SK-N-SH (cell line): ENCODE measurements around the gene PITPNM1. TPM values are rescaled to one million over a fixed set of nuclear protein-coding genes. Genes with fewer than 3 reads are reported as not detected.
"Not testable (repeated sequence)": the region's sequence is repeated elsewhere in the genome, so short reads cannot be mapped to it uniquely, and the experiment has no call there.

Source experiments
- CTCF ChIA-PET: fragments of 300-600, 350-600 bp; formaldehyde crosslinking; extraction: SDS; loops from one replicate; lab custom pipeline; 2021; lab: Yijun Ruan, JAX
- POLR2A ChIA-PET: fragments of 350-600 bp; sonication (Branson Sonifier 250); formaldehyde crosslinking; extraction: SDS; loops from one replicate; lab custom pipeline; 2020; ENCODE audit warnings: antibody characterized with exemption, inconsistent platforms; lab: Yijun Ruan, JAX
- DNase-seq: peaks from one replicate; pipeline ENCODE4 v3.0.0; 2012
- H2AFZ ChIP-seq: fragments of 200-600 bp; sonication (generic); 2 replicates; pipeline ENCODE4 v1.8.1; 2016; ENCODE audit warnings: antibody characterized with exemption, mild to moderate bottlenecking, low read depth
- H3F3A ChIP-seq: fragments of 200-600 bp; sonication (generic); replicated peaks from 2 replicates; pipeline ENCODE3; 2016; ENCODE audit warnings: antibody characterized with exemption, mild to moderate bottlenecking; ENCODE audit not compliant: insufficient read depth
- H3K27ac ChIP-seq, 2 experiments: fragments of 200-500 bp in 1 of 2; fragments of 200-600 bp in 1 of 2; sonication (Bioruptor generic) in 1 of 2; sonication (generic), shearing (Covaris generic) in 1 of 2; 2 replicates each; pipeline versions ENCODE4 v1.5.1 to v1.6.1; 2014 to 2016; ENCODE audit warnings: low read depth in 2 of 2, inconsistent platforms in 1 of 2, low read length in 1 of 2, mild to moderate bottlenecking in 1 of 2, mixed read lengths in 1 of 2
- H3K27me3 ChIP-seq: fragments of 200-600 bp; sonication (generic), shearing (Covaris generic); 2 replicates; pipeline ENCODE4 v1.6.1; 2016; ENCODE audit warnings: mixed run types; ENCODE audit not compliant: insufficient read depth
- H3K36me3 ChIP-seq, 2 experiments: fragments of 200-500 bp in 1 of 2; fragments of 200-600 bp in 1 of 2; sonication (Bioruptor generic) in 1 of 2; sonication (generic) in 1 of 2; replicated peaks in 1 of 2; 2 replicates each; pipeline versions ENCODE3 to v1.5.1; 2014 to 2016; ENCODE audit warnings: low read length in 1 of 2, mild to moderate bottlenecking in 1 of 2; ENCODE audit not compliant: insufficient read depth in 2 of 2, control insufficient read depth in 1 of 2
- H3K4me1 ChIP-seq, 2 experiments: fragments of 200-500 bp in 1 of 2; fragments of 200-600 bp in 1 of 2; sonication (Bioruptor generic) in 1 of 2; sonication (generic), shearing (Covaris generic) in 1 of 2; 2 replicates each; pipeline versions ENCODE4 v1.5.1 to v1.6.1; 2014 to 2016; ENCODE audit warnings: low read depth in 1 of 2, low read length in 1 of 2, mixed run types in 1 of 2; ENCODE audit not compliant: insufficient read depth in 2 of 2, control insufficient read depth in 1 of 2
- H3K4me2 ChIP-seq: fragments of 200-600 bp; sonication (generic), shearing (Covaris generic); 2 replicates; pipeline ENCODE4 v1.6.1; 2017; ENCODE audit warnings: mixed run types
- H3K4me3 ChIP-seq, 2 experiments: fragments of 200-500 bp in 1 of 2; fragments of 200-600 bp in 1 of 2; sonication (Bioruptor generic) in 1 of 2; sonication (generic), shearing (Covaris generic) in 1 of 2; 2 replicates each; pipeline versions ENCODE4 v1.5.1 to v1.8.1; 2014 to 2016; ENCODE audit warnings: low read depth in 2 of 2, inconsistent platforms in 1 of 2, low read length in 1 of 2, mild to moderate bottlenecking in 1 of 2, mixed read lengths in 1 of 2, moderate library complexity in 1 of 2
- H3K79me2 ChIP-seq: fragments of 200-600 bp; sonication (generic); 2 replicates; pipeline ENCODE4 v1.8.1; 2017; ENCODE audit warnings: mild to moderate bottlenecking; ENCODE audit not compliant: insufficient read depth
- H3K9ac ChIP-seq: fragments of 200-600 bp; sonication (generic); 2 replicates; pipeline ENCODE4 v1.6.1; 2017; ENCODE audit warnings: mixed run types
- H3K9me2 ChIP-seq: fragments of 200-600 bp; sonication (generic); 2 replicates; pipeline ENCODE4 v1.6.1; 2017; ENCODE audit warnings: mixed run types
- H3K9me3 ChIP-seq: fragments of 200-600 bp; sonication (generic); 2 replicates; pipeline ENCODE4 v1.6.1; 2017; ENCODE audit warnings: mixed run types, mild to moderate bottlenecking, moderate library complexity
- H4K20me1 ChIP-seq: fragments of 200-600 bp; sonication (generic); 2 replicates; pipeline ENCODE4 v1.6.1; 2017; ENCODE audit warnings: mild to moderate bottlenecking, mixed run types; ENCODE audit not compliant: insufficient read depth
- FOSL2 ChIP-seq: IDR thresholded peaks from 2 replicates; pipeline ENCODE4 v1.4.0; 2012; ENCODE audit warnings: low read depth, mild to moderate bottlenecking, moderate library complexity, borderline replicate concordance
- JUND ChIP-seq: IDR thresholded peaks from 2 replicates; pipeline ENCODE4 v1.4.0; 2012
- MXI1 ChIP-seq: IDR thresholded peaks from 2 replicates; pipeline ENCODE4 v1.6.1; 2012; ENCODE audit warnings: mild to moderate bottlenecking, low read depth, low read length, improper control_type of control experiment
- NFIC ChIP-seq: IDR thresholded peaks from 2 replicates; pipeline ENCODE4 v1.4.0; 2012; ENCODE audit warnings: borderline replicate concordance
- RCOR1 ChIP-seq: fragments of 150-350 bp; IDR thresholded peaks from 2 replicates; pipeline ENCODE4 v1.6.1; 2017; ENCODE audit warnings: antibody characterized with exemption, low read length
- REST ChIP-seq: IDR thresholded peaks from 2 replicates; pipeline ENCODE4 v1.6.1; 2012; ENCODE audit warnings: mild to moderate bottlenecking, low read depth, low read length, moderate library complexity
- RXRA ChIP-seq: IDR thresholded peaks from 2 replicates; pipeline ENCODE4 v1.4.0; 2012; ENCODE audit warnings: low read depth, mild to moderate bottlenecking, borderline replicate concordance
- TEAD4 ChIP-seq: IDR thresholded peaks from 2 replicates; pipeline ENCODE4 v1.4.0; 2012; ENCODE audit warnings: mild to moderate bottlenecking, borderline replicate concordance; ENCODE audit not compliant: insufficient read depth
- WGBS: methylation state at CpG from one replicate; pipeline ENCODE4 v1.1.6; 2017; ENCODE audit warnings: low lambda C conversion rate; 5-methylcytosine and 5-hydroxymethylcytosine counted together
- polyA plus RNA-seq, 3 experiments: library from polyadenylated mRNA; depleted of rRNA; stranded (reverse); fragments of >200 nt; gene quantifications; 2 replicates each; pipeline ENCODE4 v1.2.3, GENCODE V29; 2012

PITPNM1 gene
- polyA plus RNA-seq, 1 of the 3 experiments (the other 2 are of a cell fraction) = 24.2 TPM

- TF ChIP-seq TEAD4 (no peak), NFIC (no peak), RCOR1 (no peak)
Observed at GRCh38 chr11:67482827-67483798, 22.1 kb downstream of the PITPNM1 start, which contains the start of gene AIP (continued).

GRCh38 chr11:67482275-67482826 is 22.8 kb downstream of the PITPNM1 start:
- Histone ChIP-seq H3K4me1 (peaks cover 6 to 17% of the 10 kb centered on the region in 2 experiments; a peak in 3 of 4 replicates), H3K9me3 (no peaks in the 10 kb centered on the region), H3K4me3 (peak overlapping the region; percentile 54 to 62), H2AFZ (peak overlapping the region; percentile 99), H3F3A (peaks cover 7% of the 10 kb centered on the region), H3K27me3 (no peaks in the 10 kb centered on the region; the same call in 1 of the 2 replicates), H3K4me2 (peak overlapping the region; percentile 79), H3K79me2 (peaks cover 25% of the 10 kb centered on the region), H3K27ac (peak overlapping the region; percentile 65 to 87; a peak in 3 of 4 replicates), H3K9ac (peak overlapping the region; percentile 55), H3K36me3 (no peaks in the 10 kb centered on the region), H4K20me1 (no peaks in the 10 kb centered on the region), H3K9me2 (no peaks in the 10 kb centered on the region)
- no peak for TF ChIP-seq JUND
- no peak for TF ChIP-seq RXRA
- no peak for TF ChIP-seq FOSL2
- TF ChIP-seq MXI1 = no peak
- no peak for TF ChIP-seq REST
- CTCF ChIA-PET = interaction anchor here (0.8 to 1.1 kb wide), 2 partner anchors 131 to 136 kb away, joined by 3 read pairs; no protein-coding TSS in a partner anchor
- WGBS = 31% methylated on average over 19 of the region's 19 CpGs
- DNase-seq = no peak
- POLR2A ChIA-PET = interaction anchor here (1.4 kb wide), 1 partner anchor 13 kb away, joined by 6 read pairs; the partner anchor contains the start of gene TMEM134

- H3F3A ChIP-seq, H3K36me3 ChIP-seq, H3K27ac ChIP-seq, H3K79me2 ChIP-seq, H3K9me3 ChIP-seq, H3K4me1 ChIP-seq, H4K20me1 ChIP-seq, DNase-seq, H3K27me3 ChIP-seq, H3K9me2 ChIP-seq, H2AFZ ChIP-seq, H3K4me3 ChIP-seq, H3K4me2 ChIP-seq, H3K9ac ChIP-seq: not testable (repeated sequence)
- CTCF ChIA-PET = interaction anchor here (1.2 to 1.4 kb wide), 2 partner anchors 88 to 95 kb away, joined by 3 read pairs; no protein-coding TSS in a partner anchor
- WGBS = 67% methylated on average over 14 of the region's 16 CpGs
- POLR2A ChIA-PET = interaction anchor here (0.7 kb wide), 1 partner anchor 24 kb away, joined by 4 read pairs; no protein-coding TSS in a partner anchor
Observed at GRCh38 chr11:67477344-67478050, 27.7 kb downstream of the PITPNM1 start.

GRCh38 chr11:67476692-67477091 is 28.5 kb downstream of the PITPNM1 start:
- H3K79me2 ChIP-seq, DNase-seq, H3K4me1 ChIP-seq, H3K36me3 ChIP-seq, H3F3A ChIP-seq, H3K27ac ChIP-seq, H3K9me2 ChIP-seq, H3K4me2 ChIP-seq, H3K9me3 ChIP-seq, H4K20me1 ChIP-seq, H3K27me3 ChIP-seq, H2AFZ ChIP-seq, H3K9ac ChIP-seq, H3K4me3 ChIP-seq: not testable (repeated sequence)
- POLR2A ChIA-PET = interaction anchor here (0.7 kb wide), 1 partner anchor 25 kb away, joined by 4 read pairs; no protein-coding TSS in a partner anchor
- 78% methylated on average over 10 of the region's 10 CpGs for WGBS
- CTCF ChIA-PET = interaction anchor here (1.2 to 1.5 kb wide), 3 partner anchors 87 to 131 kb away, joined by 3 read pairs; no protein-coding TSS in a partner anchor
